Medulla oblongata (tissue), 1 donor: ENCODE measurements around the gene FOXK2.
A peak's percentile ranks its signal among the peaks of the same experiment; 100 is the strongest.

Experiments used
- DNase-seq: peaks from one replicate; pipeline ENCODE4 v3.0.0-alpha.2; 2015; ENCODE audit errors: extremely low spot score

FOXK2 gene

GRCh38 chr17:82639628-82640027 lies 120.1 kb downstream of the FOXK2 start:
- no peak for DNase-seq

DNA sequence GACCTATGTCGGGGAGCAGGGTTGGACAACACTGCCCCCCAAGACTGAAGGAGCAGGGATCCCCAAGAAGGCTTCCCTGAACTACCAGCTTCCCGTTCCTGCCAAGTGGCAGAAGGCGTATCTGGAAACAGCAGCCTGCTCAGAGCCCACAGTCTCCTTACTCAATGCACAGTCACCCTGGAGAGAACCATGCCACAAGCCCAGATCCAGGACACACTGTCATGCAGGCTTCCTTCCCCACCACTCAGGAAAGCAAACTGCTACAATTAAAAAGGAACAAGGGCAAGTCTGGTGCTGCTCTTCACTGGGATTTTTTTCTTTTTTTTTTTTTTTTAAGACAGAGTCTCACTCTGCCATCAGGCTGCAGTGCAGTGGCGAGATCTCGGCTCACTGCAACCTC lies 120.5 kb downstream of the FOXK2 start:
- no peak for DNase-seq

- DNase-seq, result no peak
Observed at GRCh38 chr17:82642022-82642421, 122.5 kb downstream of the FOXK2 start.

DNA sequence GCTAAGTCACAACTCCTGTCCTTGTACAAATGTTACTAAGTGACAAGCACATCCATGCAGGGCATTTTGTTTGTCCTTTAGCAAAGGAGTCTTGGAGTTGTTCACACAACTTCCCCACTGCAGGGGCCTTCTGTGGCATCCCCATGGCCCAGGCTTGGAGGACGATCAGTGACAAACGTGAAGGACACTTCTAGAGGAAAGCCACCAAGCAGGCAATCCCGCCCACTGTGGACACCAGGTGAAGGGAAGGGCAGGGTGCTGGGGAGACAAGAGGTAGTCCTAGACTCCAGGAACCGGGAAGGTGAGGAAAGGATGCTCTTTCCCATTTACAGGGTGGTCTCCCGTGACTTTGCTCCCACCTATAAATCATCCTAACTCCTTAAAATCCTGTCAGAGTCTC lies 124.6 kb downstream of the FOXK2 start:
- no peak for DNase-seq

- DNase-seq, result no peak
Observed at GRCh38 chr17:82645516-82645915, 126.0 kb downstream of the FOXK2 start.

GRCh38 chr17:82647593-82648164 lies 128.1 kb downstream of the FOXK2 start:
- no peak for DNase-seq

DNA sequence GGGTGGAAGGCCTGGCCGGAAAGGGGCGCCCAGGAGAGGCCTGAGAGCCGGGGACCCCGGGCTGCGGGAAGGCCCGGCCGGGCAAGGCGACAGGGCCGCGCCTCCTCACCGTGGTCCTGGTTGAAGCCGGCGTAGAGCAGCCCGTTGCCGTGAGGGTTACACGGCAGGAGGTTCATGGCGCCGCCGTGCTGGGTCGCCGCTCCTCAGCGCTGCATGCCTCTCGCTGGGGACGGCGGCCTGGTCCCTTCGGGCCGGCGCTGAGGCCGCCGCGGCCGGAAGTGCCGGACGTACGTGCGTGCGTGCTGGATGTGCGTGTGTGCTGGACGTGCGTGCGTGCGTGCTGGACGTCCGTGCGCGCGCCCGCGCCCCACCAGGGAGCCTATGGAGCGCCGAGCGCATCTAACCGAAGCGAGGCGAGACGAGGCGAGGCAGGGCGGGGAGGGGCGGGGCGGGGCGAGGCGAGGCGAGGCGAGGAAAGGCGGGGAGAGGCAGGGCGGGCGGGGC lies 128.7 kb downstream of the FOXK2 start, which contains the start of gene WDR45B:
WDR45B (minus strand) TSS at position 280 of the 504 bp plus-strand sequence; CDS start at position 176, 104 bp downstream.
- peak; percentile 95 for DNase-seq

GRCh38 chr17:82648742-82649331 lies 129.3 kb downstream of the FOXK2 start:
- no peak for DNase-seq

- no peak for DNase-seq
Observed at GRCh38 chr17:82649501-82650261, 130.1 kb downstream of the FOXK2 start.

- DNase-seq, result no peak
Observed at GRCh38 chr17:82650723-82651122, 131.2 kb downstream of the FOXK2 start.

GRCh38 chr17:82653651-82654528 lies 134.4 kb downstream of the FOXK2 start:
- no peak for DNase-seq
